GM18498 (cell line): Measurements from ENCODE around the gene ERFL.
"Not testable (repeated sequence)": the region's sequence is repeated elsewhere in the genome, so short reads cannot be mapped to it uniquely, and the experiment has no call there.

Experiments used
- ATAC-seq: cut with Tn5 transposase; IDR thresholded peaks from one replicate; pipeline ENCODE4 v1.9.1; 2021; ENCODE audit warnings: mild to moderate bottlenecking, moderate library complexity; ENCODE audit not compliant: unreplicated experiment

Gene ERFL

DNA sequence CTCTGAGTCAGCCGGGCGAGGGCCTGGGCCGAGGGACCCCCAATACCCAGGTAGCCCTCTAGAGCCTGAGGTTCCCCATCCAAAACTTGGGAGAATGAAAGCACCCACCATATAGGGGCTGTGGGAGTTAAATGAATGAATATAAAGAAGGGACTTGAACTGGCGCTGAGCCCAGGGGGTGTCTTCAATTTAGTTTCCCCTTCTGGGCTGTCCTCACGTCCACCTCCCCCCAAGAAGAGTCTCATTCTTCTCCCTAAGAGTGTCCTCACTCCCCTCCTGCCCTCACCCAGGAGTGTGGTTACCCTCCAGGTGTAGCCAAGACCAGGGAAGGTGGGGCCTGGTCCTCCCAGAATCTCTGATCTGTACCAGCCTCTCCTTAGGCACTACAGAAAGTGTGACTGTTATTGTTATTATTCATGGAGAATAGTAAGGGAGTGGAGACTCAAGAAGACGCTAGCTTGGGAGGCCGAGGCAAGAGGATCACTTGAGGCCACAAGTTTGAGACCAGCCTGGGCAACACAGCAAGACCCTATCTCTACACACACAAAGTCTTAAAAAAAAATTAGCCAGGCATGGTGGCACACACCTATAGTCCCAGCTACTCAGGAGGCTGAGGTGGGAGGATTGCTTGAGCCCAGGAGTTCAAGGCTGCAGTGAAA lies 48.5 kb downstream of the ERFL start:
- ATAC-seq, result no peak

DNA sequence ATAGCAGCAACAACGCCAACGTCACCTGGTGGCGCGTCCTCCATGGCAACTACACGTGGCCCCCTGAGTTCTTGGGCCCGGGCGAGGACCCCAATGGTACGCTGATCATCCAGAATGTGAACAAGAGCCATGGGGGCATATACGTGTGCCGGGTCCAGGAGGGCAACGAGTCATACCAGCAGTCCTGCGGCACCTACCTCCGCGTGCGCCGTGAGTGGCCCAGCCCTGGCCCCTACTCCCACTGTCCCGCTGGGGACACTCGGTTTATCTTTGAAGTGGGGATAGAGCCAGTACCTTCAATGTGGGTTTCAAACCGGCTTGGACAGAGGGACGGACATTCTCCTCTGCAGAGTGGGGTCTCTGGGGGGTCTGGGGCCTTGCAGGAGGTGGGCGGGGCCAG lies 49.2 kb downstream of the ERFL start:
- ATAC-seq, result no peak

DNA sequence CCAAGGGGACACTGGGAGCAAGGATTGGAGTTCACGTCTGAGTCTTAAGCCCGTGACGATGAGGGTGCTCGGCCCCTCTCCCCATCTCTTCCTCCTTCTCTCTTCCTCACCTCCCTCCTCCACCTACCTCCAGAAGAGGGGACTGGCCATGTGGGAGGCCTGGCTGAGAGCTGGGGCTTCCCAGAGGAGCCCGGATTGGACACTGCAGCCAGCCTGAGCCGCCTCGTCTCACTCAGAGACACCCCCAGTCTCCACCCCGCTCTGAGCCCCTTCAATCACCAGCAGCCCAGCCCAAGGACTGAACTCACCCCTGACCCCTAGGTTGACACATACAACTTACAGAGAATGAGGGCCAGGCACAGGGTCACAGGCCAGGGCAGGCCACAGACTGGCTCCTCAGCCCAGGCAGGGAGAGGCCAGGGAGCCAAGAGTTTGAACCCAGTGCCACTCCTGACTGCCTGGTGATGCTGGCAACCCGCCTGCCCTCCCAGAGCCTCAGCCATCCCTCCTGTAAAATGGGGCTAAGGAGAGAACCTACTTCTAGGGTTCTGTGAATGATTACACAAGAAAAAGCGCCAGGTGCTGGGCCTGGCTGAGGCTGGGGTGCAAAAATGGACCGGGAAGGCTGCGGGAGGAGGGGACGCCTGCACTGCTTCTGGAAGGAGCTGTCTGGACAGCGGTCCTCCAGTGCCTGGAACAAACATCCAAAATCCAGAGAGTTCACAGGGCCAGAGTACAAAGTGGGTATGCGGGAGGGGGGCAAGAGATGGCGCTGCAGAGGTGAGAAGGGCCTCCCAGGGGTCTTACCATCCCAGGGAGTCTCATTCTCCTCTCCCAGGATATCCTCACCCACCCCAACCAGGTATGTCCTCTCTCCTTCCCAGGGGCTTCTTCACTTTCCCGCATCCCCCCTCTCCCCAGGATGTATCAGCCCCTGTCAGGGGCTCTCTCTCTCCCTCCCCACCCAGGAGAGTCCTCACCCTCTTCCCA lies 50.0 kb downstream of the ERFL start:
- ATAC-seq, result no peak

DNA sequence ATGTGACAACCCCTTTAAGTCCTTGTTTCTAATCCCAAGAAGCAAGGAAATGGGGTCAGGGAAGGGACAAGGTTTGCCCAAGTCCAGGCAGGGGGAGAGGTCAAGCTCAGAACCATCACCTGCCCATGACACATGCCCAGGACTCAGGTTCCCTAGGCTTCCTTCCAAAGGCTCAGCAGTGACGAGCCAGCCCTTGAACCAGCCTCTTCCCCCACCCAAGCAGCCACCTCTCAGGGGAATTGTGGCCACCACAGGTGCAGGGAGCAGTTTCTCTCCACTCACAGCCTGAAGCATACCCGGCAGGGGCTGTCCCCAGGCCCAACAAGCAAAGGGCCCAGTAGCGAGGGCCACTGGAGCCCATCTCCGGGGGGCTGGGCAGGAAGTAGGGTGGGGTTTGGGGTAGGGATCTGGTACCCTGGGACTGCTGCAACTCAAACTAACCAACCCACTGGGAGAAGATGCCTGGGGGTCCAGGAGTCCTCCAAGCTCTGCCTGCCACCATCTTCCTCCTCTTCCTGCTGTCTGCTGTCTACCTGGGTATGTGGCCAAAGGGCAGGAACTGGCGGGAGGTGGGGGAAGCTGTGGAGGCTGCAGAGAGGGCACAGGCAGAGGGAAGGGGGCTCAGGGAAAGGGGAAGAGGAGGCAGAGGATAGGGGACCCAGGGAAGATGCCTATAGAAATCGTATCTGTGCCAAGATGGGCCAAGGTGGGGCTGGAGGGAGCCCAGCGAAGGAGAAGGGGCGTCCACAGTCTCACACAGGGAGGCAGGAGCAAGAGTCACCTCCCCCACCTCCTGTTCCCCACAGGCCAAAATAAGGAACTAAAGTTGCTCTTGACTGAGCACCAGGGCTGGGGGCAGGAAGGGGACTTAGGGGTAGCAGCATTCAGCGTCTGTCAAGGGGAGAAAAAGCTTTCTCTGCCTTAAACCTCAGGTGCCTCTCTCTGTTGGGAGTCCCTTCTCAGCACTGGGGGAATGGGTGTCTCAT lies 51.1 kb downstream of the ERFL start, which contains the start of gene CD79A:
CD79A (plus strand) TSS at position 433 of the 986 bp plus-strand sequence; CDS start at position 459, 26 bp downstream.
- ATAC-seq, result peak; percentile 68

DNA sequence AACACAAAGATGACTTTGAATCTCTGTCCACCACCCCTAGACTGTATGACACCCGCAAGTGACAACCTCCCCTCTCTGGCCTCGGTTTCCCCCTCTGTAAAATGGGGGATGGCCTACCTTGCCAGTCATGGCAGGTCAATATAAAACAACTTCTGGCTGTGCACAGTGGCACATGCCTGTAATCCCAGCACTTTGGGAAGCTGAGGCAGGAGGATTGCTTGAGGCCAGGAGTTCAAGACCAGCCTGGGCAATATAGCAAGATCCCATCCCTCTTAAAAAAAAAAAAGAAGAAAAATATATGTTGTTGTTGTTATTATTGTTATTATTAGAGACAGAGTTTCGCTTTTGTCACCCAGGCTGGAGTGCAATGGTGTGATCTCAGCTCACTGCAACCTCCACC lies 52.3 kb downstream of the ERFL start:
- not testable (repeated sequence) for ATAC-seq

DNA sequence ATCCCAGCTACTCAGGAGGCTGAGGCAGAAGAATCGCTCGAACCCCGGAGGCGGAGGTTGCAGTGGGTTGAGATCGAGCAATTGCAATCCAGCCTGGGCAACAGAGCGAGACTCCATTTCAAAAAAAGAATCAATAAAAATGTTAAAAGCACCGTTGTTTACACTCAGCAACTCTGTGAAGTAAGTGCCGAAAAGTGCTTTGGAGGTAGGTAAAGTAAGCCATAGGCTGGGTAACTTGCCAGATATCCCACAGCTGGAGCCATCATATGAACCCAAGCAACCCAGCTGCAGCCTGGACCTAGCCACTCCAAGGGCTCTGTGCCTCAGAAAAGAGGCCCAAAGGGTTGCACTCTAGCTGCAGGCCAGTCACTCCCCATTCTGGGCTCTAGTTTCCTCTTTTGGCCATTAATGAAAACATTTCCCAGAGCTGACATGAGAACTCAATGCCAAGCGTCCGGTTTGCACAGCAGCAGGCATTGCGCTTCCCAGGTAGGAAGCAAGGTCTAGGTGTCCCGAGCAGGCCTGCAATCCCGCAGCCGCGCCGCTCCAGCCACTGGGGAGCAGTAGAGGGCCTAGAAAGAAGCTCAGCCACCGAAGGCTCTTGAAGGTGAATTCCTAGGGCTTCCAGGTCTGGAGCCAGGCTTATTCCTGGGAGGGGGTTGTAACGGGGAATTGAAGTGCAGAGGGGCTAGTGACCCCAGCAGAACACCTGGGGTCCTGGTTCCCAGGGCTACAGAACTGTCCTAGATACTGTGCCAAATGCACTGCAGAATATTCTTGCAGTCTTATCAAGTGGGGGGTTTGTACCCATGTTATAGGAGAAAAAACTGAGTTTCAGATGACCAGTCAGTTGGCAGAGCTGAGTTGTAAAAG lies 55.2 kb downstream of the ERFL start:
- no peak for ATAC-seq

DNA sequence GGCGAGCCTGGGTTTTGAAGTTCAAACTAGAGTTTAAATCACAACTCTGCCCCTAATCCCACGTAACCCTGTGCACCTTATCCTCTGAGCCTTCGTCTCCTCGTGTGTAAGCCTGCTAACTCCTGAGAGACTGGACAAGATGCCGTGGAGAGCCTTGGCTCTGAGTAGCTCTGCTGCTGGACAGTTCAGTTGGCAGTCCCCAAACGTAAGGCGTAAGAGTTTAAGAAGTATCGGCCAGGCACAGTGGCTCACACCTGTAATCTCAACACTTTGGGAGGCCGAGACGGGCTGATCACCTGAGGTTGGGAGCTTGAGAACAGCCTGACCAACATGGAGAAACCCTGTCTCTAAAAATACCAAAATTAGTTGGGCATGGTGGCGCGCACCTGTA lies 55.9 kb downstream of the ERFL start:
- no peak for ATAC-seq

DNA sequence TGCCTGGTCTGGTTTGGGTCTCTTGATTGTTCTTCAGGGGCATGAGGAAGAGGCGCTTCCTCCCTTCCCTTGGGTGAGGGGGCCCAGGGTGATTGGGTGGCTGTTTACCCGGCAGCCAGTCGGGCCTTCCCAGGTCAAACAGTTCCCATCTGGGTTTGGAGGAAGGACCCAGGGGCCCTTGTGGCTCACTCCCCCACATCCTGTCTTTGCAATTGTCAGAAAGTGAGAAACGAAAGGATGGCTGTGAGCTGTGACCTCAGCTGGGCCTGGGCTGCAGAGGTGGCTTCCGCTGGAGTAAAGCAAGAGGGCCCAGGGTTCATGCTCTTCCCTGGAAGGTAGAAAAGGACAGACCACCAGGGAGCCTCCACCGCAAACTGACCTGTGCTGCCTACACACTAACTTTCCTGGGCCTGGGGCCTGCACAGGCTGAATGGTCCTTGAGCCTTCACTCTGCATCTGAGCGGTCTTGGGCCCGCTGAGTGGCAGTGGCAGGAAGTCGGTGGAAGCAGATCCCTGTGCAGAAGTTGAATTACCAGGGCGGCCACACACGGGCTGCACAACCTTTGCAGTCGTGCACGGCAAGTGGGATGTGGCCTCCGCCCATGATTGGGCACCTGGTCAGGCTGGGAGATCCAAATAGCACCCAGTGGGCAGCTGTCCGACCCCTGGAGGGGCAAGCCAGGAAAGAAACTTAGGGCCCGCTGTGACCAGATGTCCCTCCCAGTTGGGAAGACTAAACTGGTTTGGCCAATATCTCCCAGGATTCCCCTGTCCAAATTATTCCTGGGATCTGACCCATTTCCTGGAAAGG lies 56.5 kb downstream of the ERFL start:
- peak; percentile 59 for ATAC-seq

DNA sequence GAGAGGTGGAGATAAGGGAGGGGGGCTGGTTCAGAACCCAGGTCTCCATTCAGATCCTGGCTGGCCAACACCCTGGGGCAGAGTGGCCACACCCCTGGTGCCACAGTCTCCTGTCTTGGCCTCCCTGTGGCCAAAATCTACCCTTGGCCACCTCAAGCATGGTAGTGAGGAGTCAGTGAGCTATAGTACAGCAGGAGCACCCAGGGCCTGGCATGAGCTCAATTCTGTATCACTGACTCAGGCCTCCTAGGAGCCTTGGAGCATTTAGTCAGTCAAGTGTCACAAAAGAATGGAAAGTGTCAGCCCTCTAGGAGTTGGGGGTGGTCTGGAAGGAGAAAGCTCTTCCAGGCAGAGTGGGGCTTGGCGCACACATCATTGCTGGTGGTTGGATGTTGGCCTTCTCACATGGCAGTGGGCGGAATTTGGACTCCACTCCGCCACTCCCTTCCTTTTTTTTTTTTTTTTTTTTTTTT lies 57.8 kb downstream of the ERFL start:
- ATAC-seq, result no peak

DNA sequence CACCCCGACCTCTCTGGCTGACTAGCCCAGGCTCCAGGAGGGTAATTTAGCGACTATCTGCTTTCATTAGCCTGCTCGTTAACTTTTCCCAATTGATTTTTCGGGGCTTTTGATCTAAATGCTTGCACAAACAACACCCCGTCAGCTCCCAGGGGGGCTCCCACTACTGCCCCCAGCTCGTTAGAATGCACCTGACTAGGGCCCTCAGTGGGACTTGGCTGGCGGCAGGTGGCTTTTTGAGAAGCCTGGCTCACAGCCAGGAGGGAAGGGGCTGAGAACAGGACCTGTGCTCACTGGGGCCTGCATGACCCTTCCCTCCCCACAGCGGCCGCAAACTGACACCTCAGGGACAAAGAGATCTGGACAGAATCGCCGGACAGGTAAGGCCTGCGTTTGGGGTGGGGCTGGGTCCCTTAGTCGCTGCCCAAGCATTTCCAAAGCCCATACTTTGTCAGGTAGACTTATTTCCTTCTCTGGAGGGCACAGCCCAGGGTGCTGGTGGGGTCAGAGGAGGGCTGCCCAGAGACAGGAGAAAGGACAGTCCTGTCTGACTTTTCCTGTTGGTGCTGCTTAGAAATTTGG lies 58.8 kb downstream of the ERFL start:
- no peak for ATAC-seq

DNA sequence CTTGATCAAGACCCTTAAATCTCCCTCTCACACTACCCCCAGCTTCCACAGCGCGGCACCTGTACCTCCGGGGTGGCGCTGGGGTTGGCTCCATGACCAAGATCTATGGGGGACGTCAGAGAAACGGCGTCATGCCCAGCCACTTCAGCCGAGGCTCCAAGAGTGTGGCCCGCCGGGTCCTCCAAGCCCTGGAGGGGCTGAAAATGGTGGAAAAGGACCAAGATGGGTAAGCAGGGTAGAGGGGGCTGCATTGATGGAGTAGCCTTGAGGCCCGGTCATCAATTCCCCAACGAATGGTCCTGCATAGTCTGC lies 59.3 kb downstream of the ERFL start:
- ATAC-seq, result no peak

DNA sequence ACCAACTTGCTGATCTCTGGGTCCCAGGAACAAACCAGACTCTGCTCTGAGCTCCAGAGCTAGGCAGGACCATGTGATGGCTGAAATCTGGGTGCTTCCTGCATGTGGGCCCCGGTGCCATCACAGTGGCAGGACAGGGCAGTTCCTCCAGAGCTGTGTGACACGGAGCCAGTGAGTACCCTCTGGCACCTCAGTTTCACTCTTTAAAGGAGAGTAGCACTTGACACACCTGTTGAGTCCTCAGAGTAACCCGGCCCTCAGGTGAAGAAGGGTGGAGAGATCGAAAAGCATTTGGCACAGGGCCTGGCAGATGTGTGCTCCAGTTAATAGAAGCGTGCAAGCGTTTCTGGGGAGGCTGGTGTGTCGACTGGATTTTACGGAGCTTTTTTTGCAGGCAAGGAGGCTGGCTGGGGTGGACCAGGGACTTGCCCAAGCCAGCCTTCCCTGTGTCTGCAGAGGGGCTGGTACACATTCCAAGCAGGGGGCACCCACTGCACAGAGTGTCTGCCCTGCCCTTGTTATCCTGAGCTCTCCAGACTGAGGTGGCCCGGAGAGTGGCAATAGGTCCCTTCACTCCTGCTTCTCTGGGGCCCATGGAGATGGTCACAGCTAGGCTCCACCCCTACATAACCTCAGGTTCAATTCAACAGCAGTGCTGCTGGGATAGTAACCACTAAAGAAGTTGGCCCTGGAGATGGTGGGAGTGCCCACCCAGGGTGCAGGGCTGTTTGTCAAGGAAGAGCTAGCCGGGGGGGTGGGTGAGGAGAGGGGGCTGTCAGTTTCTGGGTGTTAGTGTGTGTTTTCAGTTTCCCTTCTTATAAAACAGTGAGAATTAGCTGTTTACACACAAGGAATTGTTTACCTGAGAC lies 59.9 kb downstream of the ERFL start:
- ATAC-seq, result no peak

DNA sequence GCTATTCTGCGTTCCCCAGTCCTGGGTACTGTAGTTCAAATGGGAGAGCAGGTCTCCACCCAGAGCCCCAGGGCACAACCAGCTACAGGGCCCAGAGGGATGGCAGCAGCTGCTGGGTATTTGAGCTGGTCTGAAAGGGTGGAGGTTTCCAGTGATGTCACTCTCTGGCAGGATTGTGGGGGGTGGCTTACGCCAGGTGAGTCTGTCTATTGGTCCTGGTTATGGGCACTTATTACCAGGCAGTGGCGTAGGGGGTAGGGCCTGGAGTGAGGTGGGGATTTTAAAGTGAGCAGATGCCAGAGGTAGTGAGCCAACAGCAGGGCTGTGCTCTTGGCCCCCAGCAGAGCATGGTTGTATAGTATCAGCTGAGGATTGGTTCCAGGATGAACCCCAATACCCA lies 62.0 kb downstream of the ERFL start:
- ATAC-seq, result no peak

DNA sequence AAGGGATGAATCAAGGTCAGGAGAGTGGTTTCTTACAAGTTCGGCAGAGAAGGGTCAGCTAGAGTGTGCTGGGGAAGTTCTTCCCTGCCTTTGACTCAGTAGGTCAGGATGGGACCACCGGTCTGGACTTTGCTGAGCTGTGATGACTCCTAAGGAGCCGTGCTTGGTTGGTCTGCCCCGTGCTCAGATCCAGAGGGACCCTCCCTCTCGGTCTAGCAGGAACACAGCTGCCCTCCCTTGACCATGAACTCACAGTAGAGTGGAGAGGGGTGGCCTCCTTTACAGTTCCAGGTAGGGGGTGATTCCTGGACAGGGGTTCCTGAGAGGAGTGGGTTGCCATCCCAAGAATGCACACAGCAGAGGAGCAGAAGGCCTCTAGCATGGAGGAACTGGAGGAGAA lies 63.9 kb downstream of the ERFL start:
- ATAC-seq, result no peak

DNA sequence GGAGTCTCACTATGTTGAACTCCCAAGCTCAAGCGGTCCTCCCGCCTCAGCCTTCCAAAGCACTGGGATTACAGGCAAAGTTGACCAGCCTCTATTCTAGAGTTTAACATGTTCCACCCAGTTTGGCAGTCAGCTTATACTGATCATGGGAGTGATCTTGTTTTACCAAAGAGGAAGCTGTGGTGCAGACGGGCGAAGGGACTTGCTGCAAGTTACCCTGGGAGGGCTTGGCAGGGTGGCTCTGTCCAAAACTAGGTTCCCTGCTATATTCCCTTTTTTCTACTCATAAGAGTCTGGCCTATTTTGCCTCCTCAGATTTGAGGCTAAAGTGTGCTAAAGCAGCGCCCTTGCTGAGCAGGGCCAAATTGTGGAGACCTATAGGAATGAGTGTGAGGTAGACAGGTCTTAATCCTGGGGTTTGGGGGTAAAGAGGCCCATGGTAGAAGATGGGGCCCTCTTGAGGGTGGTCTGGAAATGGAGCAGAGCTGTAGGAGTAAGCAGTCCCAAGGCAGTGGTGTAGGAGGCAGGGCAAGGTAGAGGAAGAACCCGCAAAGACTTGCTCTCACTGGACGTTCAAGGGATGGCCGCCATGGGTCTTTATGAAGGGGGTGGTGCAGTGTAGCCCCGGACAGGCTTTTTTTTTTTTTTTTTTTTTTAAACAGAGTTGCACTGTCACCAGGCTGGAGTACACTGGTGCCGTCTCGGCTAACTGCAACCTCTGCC lies 64.9 kb downstream of the ERFL start:
- ATAC-seq, result no peak

DNA sequence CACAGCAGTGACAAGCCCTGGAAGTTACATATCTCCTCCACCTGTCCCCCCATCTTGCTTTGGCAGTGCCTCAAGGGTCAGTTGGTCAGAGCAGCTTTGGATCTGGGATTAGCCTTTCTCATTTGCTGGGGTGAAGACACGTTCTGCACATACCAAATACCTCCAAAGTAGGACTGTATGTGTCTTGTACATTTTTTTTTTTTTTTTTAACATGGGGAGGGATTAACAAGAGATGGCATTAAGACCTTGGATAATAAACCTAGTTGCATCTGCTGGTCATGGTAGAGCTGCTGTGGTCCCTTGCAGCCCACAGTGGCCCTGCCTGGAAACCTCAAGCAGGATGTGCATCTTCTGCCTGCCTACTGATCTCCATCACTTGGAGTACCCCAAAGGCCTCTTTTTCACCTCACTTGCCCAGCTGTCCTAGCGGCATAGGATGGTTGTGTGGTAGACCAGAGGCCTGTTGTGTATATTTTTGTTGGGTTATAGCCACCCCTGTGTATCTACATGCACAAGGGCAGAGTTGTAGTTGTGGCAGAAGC lies 65.7 kb downstream of the ERFL start:
- ATAC-seq, result no peak

DNA sequence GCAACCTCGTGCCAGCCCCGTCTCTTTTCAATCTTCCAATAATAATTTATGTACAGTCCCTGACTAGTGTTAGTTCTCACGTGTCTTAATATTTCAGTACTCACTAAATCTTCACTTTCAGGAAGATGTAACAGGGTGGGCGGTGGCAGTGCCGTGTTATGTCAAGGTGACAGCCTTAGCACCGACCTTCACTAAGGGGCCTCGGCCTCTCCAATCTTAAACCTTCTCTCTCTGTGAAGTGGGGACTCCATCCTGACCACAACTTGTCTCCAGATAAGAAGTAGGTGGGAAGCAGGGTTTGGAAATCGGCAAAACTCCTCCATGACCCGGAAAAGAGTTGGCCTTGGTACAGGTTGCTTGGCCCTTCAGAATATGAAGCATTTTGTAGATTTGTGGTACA lies 66.4 kb downstream of the ERFL start:
- no peak for ATAC-seq
